ENCODE results near the gene KANSL1. TPM values are rescaled to one million over a fixed set of nuclear protein-coding genes. Genes with fewer than 3 reads are reported as not detected.

Gene KANSL1
- total RNA-seq, 1 donor from 2014 or later = 102 TPM

- H3K36me3 Mint-ChIP-seq (ENCODE audit: unreplicated experiment) = peaks cover 37% of the 10 kb centered on the region
- H3K27ac Mint-ChIP-seq (ENCODE audit: unreplicated experiment) = peak overlapping the region; percentile 27
Observed at GRCh38 chr17:46047856-46048255, 145.4 kb downstream of the KANSL1 start.

GRCh38 chr17:46047398-46047797 lies 145.8 kb downstream of the KANSL1 start:
- Mint-ChIP-seq H3K27me3 (ENCODE audit: unreplicated experiment) (no peaks in the 10 kb centered on the region), H3K4me3 (ENCODE audit: unreplicated experiment) (no peak overlapping the region), H3K36me3 (ENCODE audit: unreplicated experiment) (peaks cover 37% of the 10 kb centered on the region), H3K9me3 (ENCODE audit: unreplicated experiment) (no peaks in the 10 kb centered on the region), H3K4me1 (ENCODE audit: unreplicated experiment) (peaks cover 10% of the 10 kb centered on the region), H3K27ac (ENCODE audit: unreplicated experiment) (no peak overlapping the region)
- DNase-seq (ENCODE audit: extremely low spot score, unreplicated experiment) = no peak
- TF ChIP-seq, protein P1, sequence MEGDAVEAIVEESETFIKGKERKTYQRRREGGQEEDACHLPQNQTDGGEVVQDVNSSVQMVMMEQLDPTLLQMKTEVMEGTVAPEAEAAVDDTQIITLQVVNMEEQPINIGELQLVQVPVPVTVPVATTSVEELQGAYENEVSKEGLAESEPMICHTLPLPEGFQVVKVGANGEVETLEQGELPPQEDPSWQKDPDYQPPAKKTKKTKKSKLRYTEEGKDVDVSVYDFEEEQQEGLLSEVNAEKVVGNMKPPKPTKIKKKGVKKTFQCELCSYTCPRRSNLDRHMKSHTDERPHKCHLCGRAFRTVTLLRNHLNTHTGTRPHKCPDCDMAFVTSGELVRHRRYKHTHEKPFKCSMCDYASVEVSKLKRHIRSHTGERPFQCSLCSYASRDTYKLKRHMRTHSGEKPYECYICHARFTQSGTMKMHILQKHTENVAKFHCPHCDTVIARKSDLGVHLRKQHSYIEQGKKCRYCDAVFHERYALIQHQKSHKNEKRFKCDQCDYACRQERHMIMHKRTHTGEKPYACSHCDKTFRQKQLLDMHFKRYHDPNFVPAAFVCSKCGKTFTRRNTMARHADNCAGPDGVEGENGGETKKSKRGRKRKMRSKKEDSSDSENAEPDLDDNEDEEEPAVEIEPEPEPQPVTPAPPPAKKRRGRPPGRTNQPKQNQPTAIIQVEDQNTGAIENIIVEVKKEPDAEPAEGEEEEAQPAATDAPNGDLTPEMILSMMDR (IDR thresholded peaks at IDR 0.05) = no peak

More at GRCh38 chr17:46047856-46048255, 145.4 kb downstream of the KANSL1 start:
- Mint-ChIP-seq H3K4me3 (ENCODE audit: unreplicated experiment) (no peak overlapping the region), H3K4me1 (ENCODE audit: unreplicated experiment) (peaks cover 10% of the 10 kb centered on the region), H3K9me3 (ENCODE audit: unreplicated experiment) (no peaks in the 10 kb centered on the region), H3K27me3 (ENCODE audit: unreplicated experiment) (no peaks in the 10 kb centered on the region)
- DNase-seq (ENCODE audit: extremely low spot score, unreplicated experiment) = no peak
- TF ChIP-seq, protein P1 (IDR thresholded peaks at IDR 0.05) = no peak

- DNase-seq (ENCODE audit: extremely low spot score, unreplicated experiment) = no peak
- H3K36me3 Mint-ChIP-seq (ENCODE audit: unreplicated experiment) = peaks cover 35% of the 10 kb centered on the region
- H3K4me1 Mint-ChIP-seq (ENCODE audit: unreplicated experiment) = peaks cover 9% of the 10 kb centered on the region
- no peaks in the 10 kb centered on the region for H3K27me3 Mint-ChIP-seq (ENCODE audit: unreplicated experiment)
- H3K4me3 Mint-ChIP-seq (ENCODE audit: unreplicated experiment) = no peak overlapping the region
- no peaks in the 10 kb centered on the region for H3K9me3 Mint-ChIP-seq (ENCODE audit: unreplicated experiment)
- no peak overlapping the region for H3K27ac Mint-ChIP-seq (ENCODE audit: unreplicated experiment)
- TF ChIP-seq, protein P1 (IDR thresholded peaks at IDR 0.05) = no peak
Observed at GRCh38 chr17:46046957-46047356, 146.3 kb downstream of the KANSL1 start.

DNA sequence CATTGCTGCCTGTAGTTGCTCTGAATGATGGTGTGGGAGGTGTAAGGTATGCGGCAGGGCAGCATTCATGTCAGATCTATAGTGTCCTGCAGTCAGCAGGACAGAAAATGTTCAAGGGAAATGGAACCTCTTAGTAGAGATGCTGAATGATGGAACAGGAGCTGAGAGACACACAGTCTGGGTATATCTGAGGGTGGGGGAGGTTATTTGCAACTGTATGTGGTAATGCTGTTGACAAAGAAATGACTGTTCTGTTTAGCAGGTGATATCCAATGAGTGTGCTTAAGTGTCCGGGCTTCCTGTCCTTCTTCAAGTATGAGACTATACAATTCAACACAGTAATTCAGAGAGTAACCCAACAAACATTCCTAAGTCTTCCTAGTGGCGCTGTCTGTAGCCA lies 147.6 kb downstream of the KANSL1 start:
- TF ChIP-seq, protein P1 (IDR thresholded peaks at IDR 0.05) = no peak
- peaks cover 30% of the 10 kb centered on the region for H3K36me3 Mint-ChIP-seq (ENCODE audit: unreplicated experiment)
- H3K4me1 Mint-ChIP-seq (ENCODE audit: unreplicated experiment) = peaks cover 6% of the 10 kb centered on the region
- H3K27me3 Mint-ChIP-seq (ENCODE audit: unreplicated experiment) = no peaks in the 10 kb centered on the region
- H3K9me3 Mint-ChIP-seq (ENCODE audit: unreplicated experiment) = no peaks in the 10 kb centered on the region
- DNase-seq (ENCODE audit: extremely low spot score, unreplicated experiment) = no peak
- no peak overlapping the region for H3K27ac Mint-ChIP-seq (ENCODE audit: unreplicated experiment)
- no peak overlapping the region for H3K4me3 Mint-ChIP-seq (ENCODE audit: unreplicated experiment)

DNA sequence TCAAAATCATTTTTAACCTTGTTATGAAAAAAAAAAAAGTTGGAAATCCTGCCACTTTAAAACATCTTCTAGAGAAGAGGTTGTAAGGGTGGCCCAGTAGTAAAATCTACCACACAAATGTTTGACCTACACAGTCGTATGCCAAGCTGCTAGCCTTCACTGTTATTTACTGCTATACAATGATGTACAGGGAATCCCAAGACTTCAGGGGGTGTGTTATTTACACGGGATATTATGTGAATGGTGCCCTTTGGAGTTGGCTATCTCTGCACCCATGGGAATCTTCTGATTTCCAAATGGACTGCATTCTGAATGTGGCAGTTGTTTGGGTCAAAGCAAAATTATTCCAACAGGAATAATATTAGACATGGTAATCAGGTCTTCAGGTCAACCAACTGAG lies 148.2 kb downstream of the KANSL1 start:
- Mint-ChIP-seq H3K4me3 (ENCODE audit: unreplicated experiment) (no peak overlapping the region), H3K9me3 (ENCODE audit: unreplicated experiment) (no peaks in the 10 kb centered on the region), H3K4me1 (ENCODE audit: unreplicated experiment) (peaks cover 6% of the 10 kb centered on the region), H3K36me3 (ENCODE audit: unreplicated experiment) (peaks cover 26% of the 10 kb centered on the region), H3K27ac (ENCODE audit: unreplicated experiment) (no peak overlapping the region), H3K27me3 (ENCODE audit: unreplicated experiment) (no peaks in the 10 kb centered on the region)
- TF ChIP-seq, protein P1 (IDR thresholded peaks at IDR 0.05) = no peak
- DNase-seq (ENCODE audit: extremely low spot score, unreplicated experiment) = no peak

All from osteocyte (in vitro differentiated cells).